VCaP (cell line): Measurements from ENCODE around the gene BBX.

Experiments used
- H3K27ac ChIP-seq: fragments of 450-650 bp; 2 replicates; pipeline ENCODE4 v1.5.1; 2017
- CTCF ChIP-seq: fragments of 450-650 bp; conservative IDR thresholded peaks from 2 replicates; pipeline ENCODE4 v1.5.1; 2017; ENCODE audit warnings: mild to moderate bottlenecking, moderate library complexity

The BBX gene

GRCh38 chr3:107855710-107856109 lies 332.9 kb downstream of the BBX start:
- peak; percentile 63 for TF ChIP-seq CTCF
- H3K27ac ChIP-seq = no peak overlapping the region

- no peak overlapping the region for H3K27ac ChIP-seq
- no peak for TF ChIP-seq CTCF
Measured at GRCh38 chr3:107857854-107858253, 335.1 kb downstream of the BBX start.

DNA sequence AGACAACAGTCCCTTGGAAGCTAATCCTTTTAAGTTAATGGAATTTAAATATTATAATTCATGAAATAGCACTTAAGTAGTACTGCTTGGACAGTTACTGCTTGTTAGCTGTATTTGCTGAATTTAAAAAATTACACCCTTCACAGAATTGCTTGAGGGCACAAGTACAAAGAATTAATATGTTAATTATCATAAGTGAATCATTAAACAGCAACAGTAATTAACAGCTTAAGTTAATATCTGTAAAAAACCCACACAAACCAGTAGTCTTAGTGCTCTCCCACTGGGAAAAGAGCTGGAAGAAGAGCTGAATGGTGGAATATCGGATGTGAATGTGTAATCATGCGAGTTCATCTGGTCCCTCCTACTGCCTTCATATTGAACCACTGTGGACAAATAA lies 336.1 kb downstream of the BBX start:
- no peak for TF ChIP-seq CTCF
- H3K27ac ChIP-seq = no peak overlapping the region
